CD4-positive, alpha-beta T cell treated with Interleukin-6 at 100 ng/mL for 8 hours (primary cell): ENCODE measurements around the gene EDARADD.

ENCODE experiments used
- DNase-seq: peaks from one replicate; pipeline ENCODE4 v3.0.0-alpha.2; 2020; ENCODE audit warnings: mixed read lengths, low spot score

The EDARADD gene

DNA sequence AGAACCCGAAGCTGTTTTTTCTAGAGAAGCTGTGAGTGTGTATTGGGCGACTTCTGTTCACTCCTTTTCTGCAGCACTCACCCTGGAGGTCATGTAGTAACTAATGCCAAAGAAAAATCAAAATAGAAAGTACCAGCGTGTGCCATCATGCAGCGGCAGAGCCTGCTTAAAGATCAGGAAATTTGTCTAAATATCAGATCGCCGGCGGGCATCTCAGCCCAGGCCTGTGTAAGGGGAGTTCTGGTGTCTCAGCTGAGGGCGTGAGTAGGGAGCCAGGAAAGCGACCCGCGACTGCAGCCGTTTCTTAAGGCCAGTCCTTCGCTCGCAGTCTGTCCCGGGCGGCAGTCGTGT, 768 bp downstream of the EDARADD start:
- DNase-seq = no peak

- peak; percentile 35 for DNase-seq
Observed at GRCh38 chr1:236395230-236395946, 1.3 kb downstream of the EDARADD start.

DNA sequence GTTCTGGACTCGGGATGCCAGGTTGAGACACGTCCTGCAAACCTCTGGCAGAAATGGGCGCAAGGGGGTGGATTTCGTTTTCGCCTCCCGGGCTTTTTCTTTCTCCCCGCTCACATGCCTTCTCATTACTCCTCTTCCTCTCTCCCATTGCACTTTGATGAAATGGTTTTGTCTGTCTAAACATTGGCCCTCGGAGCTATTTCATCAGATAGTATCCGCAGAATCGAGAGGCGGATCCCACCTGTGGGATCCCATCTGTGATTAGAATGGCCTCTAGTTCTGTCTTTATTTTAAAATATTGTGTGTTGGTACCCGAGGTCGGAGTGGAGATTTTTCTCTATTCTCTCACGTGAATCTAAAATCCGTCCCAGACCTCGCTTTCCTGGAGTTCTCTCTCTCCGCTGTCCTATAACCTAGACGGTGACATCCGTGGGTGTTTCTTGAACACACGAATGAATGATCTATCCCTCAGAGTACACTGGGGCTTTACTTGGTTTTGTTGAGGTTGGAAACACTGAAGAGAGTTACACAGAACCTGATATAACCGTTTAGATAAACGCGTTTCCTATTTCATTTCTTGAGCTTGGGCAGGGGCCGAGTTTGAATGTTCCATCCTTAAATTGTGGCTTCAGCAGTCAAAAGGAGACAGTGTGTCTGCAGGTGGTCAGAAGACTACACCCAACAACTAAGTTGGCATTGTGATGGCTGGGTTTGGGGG, 2.0 kb downstream of the EDARADD start:
- no peak for DNase-seq

GRCh38 chr1:236396665-236397043, 2.6 kb downstream of the EDARADD start:
- DNase-seq = no peak

GRCh38 chr1:236397173-236397759, 3.2 kb downstream of the EDARADD start:
- no peak for DNase-seq

DNA sequence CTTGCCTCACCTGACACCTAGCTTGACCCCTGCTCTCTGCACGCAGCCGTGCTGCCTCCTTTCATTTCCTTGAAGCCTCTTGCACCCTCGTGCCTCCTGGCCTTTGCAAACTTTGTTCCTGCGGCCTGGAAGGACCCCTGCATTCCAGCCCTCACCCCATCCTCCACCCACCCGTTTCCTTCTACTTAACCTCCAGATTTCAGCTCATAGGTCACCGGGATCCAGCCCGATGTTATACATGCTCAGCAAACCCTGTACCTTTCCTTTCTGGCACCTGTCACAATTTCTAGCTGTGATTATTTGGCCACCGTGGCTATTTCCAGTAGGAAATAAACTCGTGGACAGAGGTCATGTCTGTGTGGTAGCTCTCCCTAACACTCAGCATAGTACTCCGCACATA, 4.5 kb downstream of the EDARADD start:
- no peak for DNase-seq

DNA sequence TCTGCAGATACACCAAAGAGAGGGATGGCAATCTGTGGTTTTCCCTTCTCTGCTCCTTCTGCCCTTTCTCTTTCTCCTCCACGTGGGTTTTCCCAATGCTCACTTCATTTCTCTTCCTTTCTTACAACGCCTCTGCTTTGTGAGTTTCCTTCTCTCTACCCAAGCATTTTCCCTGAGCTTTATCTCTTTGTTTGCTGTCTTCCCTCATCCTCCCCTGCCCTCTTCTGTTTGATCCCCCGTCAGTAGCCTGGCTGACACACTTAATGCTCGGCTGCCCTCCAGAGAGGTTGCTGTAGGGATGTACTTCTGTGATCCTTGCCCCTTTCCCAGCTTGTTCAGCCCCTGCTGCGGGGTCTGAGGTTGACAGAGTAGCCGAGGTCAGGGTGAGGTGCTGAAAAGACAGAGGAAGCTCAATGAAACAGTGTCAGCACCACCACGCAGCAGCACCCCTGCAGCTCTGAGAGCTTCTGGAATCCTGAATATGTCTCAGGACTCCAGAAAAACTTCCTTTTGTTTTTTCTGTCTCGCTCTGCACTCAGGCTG, 6.0 kb downstream of the EDARADD start:
- no peak for DNase-seq

DNA sequence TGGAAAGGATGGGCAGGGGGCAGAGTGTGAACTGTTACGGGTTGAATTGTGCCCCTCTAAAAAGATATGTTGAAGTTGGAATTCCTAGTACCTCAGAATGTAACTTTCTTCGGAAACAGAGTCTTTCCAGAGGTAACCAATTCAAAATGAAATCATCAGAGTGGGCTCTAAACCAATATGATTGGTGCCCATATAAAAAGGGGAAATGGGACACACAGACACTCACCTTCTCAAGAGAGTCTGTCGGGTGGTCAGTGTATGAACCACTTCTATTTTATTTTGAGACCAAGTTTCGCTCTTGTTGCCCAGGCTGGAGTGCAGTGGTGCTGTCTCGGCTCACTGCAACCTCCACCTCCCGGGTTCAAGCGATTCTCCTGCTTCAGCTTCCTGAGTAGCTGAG, 7.6 kb downstream of the EDARADD start:
- DNase-seq = no peak

- DNase-seq = no peak
Observed at GRCh38 chr1:236403905-236404696, 10.0 kb downstream of the EDARADD start.

DNA sequence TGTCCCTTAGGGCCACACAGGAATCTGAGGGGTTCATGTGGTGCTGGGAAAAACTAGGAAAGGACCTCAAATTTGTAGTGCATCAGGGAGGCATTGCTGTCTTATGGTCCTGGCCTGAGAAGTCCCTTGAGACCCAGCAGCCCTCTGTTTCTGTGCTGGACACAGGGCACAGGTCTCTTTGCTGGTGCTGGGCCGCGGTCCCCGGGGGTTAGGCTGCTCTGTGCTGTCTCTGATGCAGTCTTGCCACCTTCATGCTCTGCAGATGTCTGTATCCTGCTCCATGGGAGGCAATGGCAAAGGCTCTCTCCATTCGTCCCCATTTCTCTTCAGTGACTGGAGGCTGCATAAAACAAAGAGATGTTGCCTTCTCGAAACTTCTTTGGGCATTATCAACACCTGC, 13.0 kb downstream of the EDARADD start:
- no peak for DNase-seq

DNA sequence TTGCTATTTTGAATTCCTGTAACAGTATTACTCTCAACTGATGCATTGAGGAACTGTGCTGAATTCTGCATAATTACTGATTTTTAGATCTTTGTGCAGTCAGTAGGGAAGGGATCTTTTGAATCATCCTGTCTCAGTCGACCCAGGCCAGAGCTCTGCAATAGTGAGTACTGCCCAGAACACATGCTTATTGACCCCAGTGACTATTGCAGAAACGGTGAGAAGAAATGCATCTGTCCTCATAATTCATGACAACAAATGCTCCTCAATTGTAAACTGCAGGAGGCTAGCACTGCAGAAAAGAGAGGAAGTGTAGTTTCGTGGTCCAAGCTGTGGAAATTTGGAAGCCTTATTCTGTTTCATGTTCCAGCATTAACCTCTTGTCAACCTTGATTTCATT, 19.6 kb downstream of the EDARADD start:
- no peak for DNase-seq

GRCh38 chr1:236416165-236416564, 22.1 kb downstream of the EDARADD start:
- DNase-seq = peak; percentile 53

DNA sequence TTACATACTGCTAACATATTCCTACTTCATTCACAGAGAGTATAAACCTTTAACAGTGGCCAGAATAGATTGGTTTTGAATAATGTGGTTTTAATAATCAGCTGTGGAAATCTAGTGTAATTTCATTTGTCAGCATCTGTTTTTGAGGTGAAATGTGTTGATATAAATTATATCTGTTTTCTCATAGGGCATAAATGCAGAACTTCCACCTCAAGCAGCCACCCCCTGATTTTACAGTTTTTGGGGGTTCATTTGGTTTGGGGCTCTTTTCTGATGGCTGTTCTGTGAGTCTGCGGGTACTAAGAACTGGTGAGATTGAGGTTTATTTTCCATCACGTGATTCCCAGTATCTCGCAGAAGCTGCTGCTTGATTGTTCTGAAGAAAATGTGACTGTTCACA, 23.2 kb downstream of the EDARADD start:
- no peak for DNase-seq

DNA sequence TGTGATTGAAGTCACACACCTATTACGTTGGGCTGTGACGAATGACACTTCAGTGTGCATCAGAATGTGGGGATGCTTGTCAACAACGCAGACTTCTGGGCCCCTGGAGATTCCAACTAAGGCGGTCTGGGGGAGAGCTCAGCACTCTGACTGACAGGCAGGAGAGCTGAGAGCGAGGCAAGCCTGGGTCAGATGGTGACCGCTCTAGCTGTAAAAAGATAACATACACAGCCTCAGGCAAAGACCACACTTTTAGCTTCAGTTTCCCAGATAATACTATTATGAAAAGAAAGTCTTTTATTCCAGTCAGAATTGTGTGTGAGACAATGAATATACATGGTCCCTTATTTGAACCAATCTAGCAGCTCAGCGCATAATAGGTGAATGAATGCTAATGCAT, 25.4 kb downstream of the EDARADD start:
- no peak for DNase-seq

GRCh38 chr1:236421022-236421421, 26.9 kb downstream of the EDARADD start:
- no peak for DNase-seq

DNA sequence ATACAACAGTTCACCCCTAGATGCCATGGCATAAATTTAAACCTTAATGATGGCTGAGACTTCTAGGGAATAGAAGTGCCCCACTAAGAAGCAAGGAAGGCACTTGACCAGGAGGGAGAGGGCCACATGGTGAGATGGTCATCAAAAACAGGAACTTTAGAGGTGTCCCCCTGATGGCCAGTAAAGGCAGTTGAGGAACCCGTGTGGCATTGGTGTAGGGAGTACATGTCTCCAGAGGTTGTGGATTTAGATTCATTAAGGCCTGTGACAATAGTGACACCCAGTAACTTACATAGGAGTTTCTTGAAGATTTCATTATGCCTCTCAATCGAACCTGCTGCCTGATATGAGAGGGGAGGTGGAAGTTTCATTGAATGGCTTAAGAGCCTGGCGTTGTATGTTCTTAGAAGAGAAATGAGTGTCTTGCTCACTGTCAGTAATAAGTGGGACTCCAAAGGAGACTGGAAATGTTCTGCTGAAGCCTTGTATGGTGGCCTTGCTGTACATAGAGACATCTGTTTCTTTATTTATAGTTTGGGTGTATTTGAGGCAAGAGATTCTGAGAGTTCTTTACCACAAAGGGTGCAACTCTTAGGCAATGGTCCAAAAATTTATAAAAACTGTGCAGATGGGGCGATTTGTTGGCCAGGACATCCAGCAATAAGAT, 27.9 kb downstream of the EDARADD start:
- DNase-seq = no peak

- no peak for DNase-seq
Observed at GRCh38 chr1:236422517-236422876, 28.4 kb downstream of the EDARADD start.

DNA sequence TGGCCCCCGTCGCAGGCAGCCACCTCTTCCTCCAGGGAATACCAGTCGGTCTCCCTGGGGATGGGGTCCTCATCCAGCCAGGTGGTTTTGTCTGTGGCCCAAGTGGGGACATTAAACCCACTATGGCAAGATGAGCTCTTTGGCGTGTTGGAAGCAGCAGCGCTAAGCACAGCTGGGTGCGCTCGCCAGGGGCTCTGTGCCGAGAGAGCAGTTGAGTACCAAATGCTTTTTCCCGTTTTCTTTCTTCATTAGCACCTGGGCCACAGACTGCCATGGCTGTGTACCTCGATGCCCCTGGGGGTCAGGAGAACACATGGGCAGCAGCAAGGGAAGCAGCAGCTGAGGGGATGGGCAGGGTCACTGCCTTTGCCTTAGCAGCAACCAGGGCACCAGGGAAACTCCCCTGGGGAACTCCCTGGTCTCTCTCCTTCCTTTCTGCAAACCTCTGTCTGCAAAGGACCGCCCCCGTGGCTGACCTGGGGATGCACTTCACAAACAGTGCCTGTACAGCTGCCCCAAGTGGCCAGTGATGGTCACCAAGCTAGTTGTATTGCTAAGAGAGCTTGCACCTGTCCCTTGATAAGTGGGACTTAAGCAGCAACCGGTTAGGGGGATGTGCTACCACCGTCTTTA, 31.1 kb downstream of the EDARADD start:
- DNase-seq = peak; percentile 9

DNA sequence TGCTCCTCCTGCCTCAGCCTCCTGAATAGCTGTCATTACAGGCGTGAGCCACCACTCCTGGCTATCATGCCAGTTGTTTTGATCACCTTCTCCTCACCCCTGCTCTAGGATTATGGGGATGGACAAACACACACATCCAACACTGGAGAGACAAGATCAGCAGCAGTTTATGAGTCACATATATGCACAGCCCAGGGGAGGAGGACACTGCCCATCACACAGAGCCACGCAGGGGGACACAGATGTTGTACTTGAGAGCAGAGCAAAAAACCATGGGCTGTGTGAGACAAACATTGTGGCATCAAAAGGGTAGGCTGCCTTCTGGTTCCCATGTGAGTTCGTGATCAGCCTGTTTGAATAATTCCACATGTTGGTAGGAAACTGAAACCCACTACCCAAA, 32.1 kb downstream of the EDARADD start:
- DNase-seq = no peak

DNA sequence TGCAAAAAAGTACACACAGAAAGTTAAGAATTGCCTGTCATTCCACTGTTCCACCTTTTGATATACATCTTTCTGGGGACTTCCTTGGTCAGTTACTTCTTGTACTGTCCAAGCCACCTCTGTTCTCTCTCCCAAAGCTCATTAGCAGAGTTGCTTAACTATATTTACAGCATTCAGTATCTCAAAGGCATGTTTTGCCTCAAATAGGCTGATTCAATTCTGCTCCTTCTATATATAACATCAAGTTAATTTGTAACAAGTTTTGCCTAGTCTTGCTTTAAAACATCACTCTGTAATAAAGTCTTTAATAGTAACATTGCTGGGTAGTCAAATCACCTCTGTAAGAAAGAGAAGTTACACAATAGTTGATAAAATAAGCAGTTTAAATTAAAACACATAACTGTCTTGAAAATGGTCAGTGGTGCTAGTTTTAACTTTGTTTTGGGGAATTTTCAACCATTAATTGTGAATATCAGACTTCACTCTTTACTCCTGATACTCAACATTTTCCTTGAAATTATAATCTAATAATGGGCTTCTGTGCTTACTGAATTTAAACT, 35.7 kb downstream of the EDARADD start:
- no peak for DNase-seq

DNA sequence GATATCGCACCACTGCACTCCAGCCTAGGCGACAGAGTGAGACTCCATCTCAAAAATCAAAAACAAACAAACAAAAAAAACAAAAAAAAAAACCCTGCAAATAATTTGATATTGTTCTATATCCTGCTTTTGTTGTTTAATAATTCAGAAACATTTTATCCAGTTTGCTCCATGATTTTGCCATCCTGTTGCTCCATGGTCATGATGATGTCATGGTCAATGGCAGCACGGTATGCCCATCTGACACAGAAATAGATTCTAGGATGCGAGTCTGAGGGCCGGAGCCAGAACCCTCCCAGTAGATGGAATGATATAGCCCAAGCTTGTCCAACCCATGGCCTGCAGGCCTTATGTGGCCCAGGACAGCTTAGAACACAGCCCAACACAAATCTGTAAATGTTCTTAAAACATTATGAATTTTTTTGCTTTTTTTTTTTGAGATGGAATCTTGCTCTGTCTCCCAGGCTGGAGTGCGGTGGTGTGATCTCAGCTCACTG, 39.8 kb downstream of the EDARADD start:
- DNase-seq = no peak
